ENCODE data around the gene ATL1.
"Not testable (repeated sequence)": the region's sequence is repeated elsewhere in the genome, so short reads cannot be mapped to it uniquely, and the experiment has no call there.

Gene ATL1

DNA sequence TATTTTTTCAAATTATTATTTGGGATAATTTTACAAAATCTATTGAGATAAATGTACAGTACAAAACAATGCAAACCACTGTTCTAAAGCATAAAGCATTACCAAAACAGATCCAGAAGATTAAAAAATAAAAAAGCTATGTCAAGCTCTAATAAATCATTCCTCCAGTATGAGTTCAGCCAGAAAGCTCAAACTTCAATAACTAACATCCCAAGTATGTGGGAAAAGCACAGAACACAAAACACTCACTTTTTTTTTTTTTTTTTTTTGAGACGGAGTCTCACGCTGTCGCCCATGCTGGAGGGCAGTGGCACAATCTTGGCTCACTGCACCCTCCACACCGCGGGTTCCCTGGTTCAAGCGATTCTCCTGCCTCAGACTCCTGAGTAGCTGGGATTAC, 96.8 kb downstream of the ATL1 start:
- no peak for DNase-seq

GRCh38 chr14:50657753-50658152, 97.8 kb downstream of the ATL1 start:
- no peak for DNase-seq
- no peak for TF ChIP-seq CTCF (IDR thresholded peaks at IDR 0.05)
- Mint-ChIP-seq H3K27ac (no peak overlapping the region), H3K27me3 (ENCODE audit: low read depth, poor library complexity) (peaks cover 4% of the 10 kb centered on the region), H3K4me1 (peaks cover 10% of the 10 kb centered on the region), H3K9me3 (peaks cover 20% of the 10 kb centered on the region), H3K4me3 (no peak overlapping the region), H3K36me3 (ENCODE audit: low read depth) (peaks cover 68% of the 10 kb centered on the region)

More for the DNA sequence above, 96.8 kb downstream of the ATL1 start:
- Mint-ChIP-seq H3K27ac (no peak overlapping the region), H3K4me3 (no peak overlapping the region), H3K36me3 (ENCODE audit: low read depth) (peaks cover 66% of the 10 kb centered on the region), H3K9me3 (peaks cover 18% of the 10 kb centered on the region), H3K4me1 (peaks cover 15% of the 10 kb centered on the region), H3K27me3 (ENCODE audit: low read depth, poor library complexity) (no peaks in the 10 kb centered on the region)
- TF ChIP-seq CTCF (IDR thresholded peaks at IDR 0.05): no peak

- H3K27ac Mint-ChIP-seq: no peak overlapping the region
- H3K36me3 Mint-ChIP-seq (ENCODE audit: low read depth): peaks cover 69% of the 10 kb centered on the region
- TF ChIP-seq CTCF (IDR thresholded peaks at IDR 0.05): no peak
Observed at GRCh38 chr14:50658203-50658602, 98.3 kb downstream of the ATL1 start.

DNA sequence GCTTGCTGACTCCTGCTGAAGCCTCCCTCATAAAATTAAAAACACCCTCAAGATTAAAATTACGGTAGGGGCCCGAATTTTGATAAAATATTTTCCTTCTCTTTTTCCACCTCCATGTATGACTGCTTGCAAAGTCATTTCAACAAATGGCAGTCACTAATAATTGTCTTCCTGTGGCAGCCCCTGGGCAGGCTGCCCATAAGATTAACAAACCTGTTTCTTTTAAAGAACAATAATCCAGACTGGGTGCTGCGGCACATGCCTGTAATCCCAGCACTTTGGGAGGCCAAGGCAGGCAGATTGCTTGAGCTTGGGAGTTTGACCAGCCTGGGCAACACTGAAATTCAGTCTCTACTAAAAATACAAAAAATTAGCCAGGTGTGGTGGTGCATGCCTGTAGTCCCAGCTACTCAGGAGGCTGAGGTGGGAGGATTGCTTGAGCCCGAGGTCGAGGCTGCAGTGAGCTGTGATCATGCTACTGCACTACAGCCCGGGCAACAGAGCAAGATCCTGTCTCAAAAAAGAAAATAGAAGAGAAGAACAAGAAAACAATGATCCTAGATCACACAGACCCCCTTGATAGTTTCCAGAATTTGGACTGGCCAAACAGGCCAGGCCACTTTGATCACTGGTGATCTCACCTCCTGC, 99.5 kb downstream of the ATL1 start:
- Mint-ChIP-seq H3K27me3 (ENCODE audit: low read depth, poor library complexity) (peaks cover 4% of the 10 kb centered on the region), H3K9me3 (peaks cover 25% of the 10 kb centered on the region), H3K36me3 (ENCODE audit: low read depth) (peaks cover 76% of the 10 kb centered on the region), H3K27ac (no peak overlapping the region), H3K4me3 (no peak overlapping the region), H3K4me1 (peaks cover 10% of the 10 kb centered on the region)
- no peak for TF ChIP-seq CTCF (IDR thresholded peaks at IDR 0.05)
- DNase-seq: no peak

More at GRCh38 chr14:50658203-50658602, 98.3 kb downstream of the ATL1 start:
- no peak overlapping the region for H3K4me3 Mint-ChIP-seq
- H3K27me3 Mint-ChIP-seq (ENCODE audit: low read depth, poor library complexity): peaks cover 4% of the 10 kb centered on the region
- DNase-seq: no peak
- peaks cover 23% of the 10 kb centered on the region for H3K9me3 Mint-ChIP-seq
- peaks cover 10% of the 10 kb centered on the region for H3K4me1 Mint-ChIP-seq

GRCh38 chr14:50664579-50664978, 104.6 kb downstream of the ATL1 start:
- not testable (repeated sequence) for H3K27ac Mint-ChIP-seq, DNase-seq
- H3K36me3 Mint-ChIP-seq (ENCODE audit: low read depth): peaks cover 57% of the 10 kb centered on the region

GRCh38 chr14:50665300-50665699, 105.4 kb downstream of the ATL1 start:
- H3K27ac Mint-ChIP-seq; DNase-seq; H3K27me3 Mint-ChIP-seq (ENCODE audit: low read depth, poor library complexity): not testable (repeated sequence)
- H3K4me1 Mint-ChIP-seq: peaks cover 11% of the 10 kb centered on the region
- peak overlapping the region; percentile 20 for H3K4me3 Mint-ChIP-seq
- peaks cover 49% of the 10 kb centered on the region for H3K36me3 Mint-ChIP-seq (ENCODE audit: low read depth)
- H3K9me3 Mint-ChIP-seq: peaks cover 21% of the 10 kb centered on the region

More at GRCh38 chr14:50664579-50664978, 104.6 kb downstream of the ATL1 start:
- H3K9me3 Mint-ChIP-seq: peaks cover 25% of the 10 kb centered on the region
- H3K27me3 Mint-ChIP-seq (ENCODE audit: low read depth, poor library complexity); H3K4me3 Mint-ChIP-seq: not testable (repeated sequence)
- peaks cover 11% of the 10 kb centered on the region for H3K4me1 Mint-ChIP-seq

Data from nephron progenitor cell (in vitro differentiated cells).